ENCODE data around the gene PEF1. TPM values are rescaled to one million over a fixed set of nuclear protein-coding genes. Genes with fewer than 3 reads are reported as not detected.

The PEF1 gene
- total and polyA plus RNA-seq, 4 donors, result 75.1 to 103 (median 80.8) TPM

GRCh38 chr1:31688233-31688918 is 43.7 kb upstream of the PEF1 start:
- no peaks in the 10 kb centered on the region for H3K4me1 ChIP-seq (ENCODE audit: control insufficient read depth in 5 of 5, insufficient read depth in 5 of 5, low read length in 5 of 5)
- H3K4me3 ChIP-seq, result no peak overlapping the region
- 53 to 68% methylated on average over 8 of the region's 8 CpGs for WGBS, 2 donors
- peaks cover 0 to 32% (median 5%) of the 10 kb centered on the region in 4 donors for H3K36me3 ChIP-seq (ENCODE audit: control insufficient read depth in 4 of 4, insufficient read depth in 4 of 4, low read length in 4 of 4)
- ATAC-seq (ENCODE audit: insufficient read depth, low FRiP score), result no peak
- no peak overlapping the region for H3K27ac ChIP-seq (ENCODE audit: low read depth in 1 of 2, low read length in 1 of 2)
- H3K27me3 ChIP-seq (ENCODE audit: control insufficient read depth in 3 of 3, insufficient read depth in 3 of 3, low read length in 2 of 3), result no peaks in the 10 kb centered on the region
- H3K9ac ChIP-seq (ENCODE audit: insufficient read depth in 1 of 2, low read length in 2 of 2), result no peak overlapping the region
- TF ChIP-seq, protein P1, sequence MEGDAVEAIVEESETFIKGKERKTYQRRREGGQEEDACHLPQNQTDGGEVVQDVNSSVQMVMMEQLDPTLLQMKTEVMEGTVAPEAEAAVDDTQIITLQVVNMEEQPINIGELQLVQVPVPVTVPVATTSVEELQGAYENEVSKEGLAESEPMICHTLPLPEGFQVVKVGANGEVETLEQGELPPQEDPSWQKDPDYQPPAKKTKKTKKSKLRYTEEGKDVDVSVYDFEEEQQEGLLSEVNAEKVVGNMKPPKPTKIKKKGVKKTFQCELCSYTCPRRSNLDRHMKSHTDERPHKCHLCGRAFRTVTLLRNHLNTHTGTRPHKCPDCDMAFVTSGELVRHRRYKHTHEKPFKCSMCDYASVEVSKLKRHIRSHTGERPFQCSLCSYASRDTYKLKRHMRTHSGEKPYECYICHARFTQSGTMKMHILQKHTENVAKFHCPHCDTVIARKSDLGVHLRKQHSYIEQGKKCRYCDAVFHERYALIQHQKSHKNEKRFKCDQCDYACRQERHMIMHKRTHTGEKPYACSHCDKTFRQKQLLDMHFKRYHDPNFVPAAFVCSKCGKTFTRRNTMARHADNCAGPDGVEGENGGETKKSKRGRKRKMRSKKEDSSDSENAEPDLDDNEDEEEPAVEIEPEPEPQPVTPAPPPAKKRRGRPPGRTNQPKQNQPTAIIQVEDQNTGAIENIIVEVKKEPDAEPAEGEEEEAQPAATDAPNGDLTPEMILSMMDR (IDR thresholded peaks at IDR 0.05; ENCODE audit: control extremely low read depth, extremely low read depth), result no peak
- no peaks in the 10 kb centered on the region for H3K9me3 ChIP-seq (ENCODE audit: control insufficient read depth in 4 of 4, insufficient read depth in 3 of 4, low read length in 3 of 4)
- no peak for DNase-seq

- ATAC-seq (ENCODE audit: insufficient read depth, low FRiP score), result no peak
- TF ChIP-seq, protein P1 (IDR thresholded peaks at IDR 0.05; ENCODE audit: control extremely low read depth, extremely low read depth), result no peak
- Histone ChIP-seq H3K4me3 (no peak overlapping the region), H3K9me3 (ENCODE audit: control insufficient read depth in 4 of 4, insufficient read depth in 3 of 4, low read length in 3 of 4) (no peaks in the 10 kb centered on the region), H3K36me3 (ENCODE audit: control insufficient read depth in 4 of 4, insufficient read depth in 4 of 4, low read length in 4 of 4) (peaks cover 0 to 36% (median 4%) of the 10 kb centered on the region in 4 donors), H3K9ac (ENCODE audit: insufficient read depth in 1 of 2, low read length in 2 of 2) (no peak overlapping the region), H3K27me3 (ENCODE audit: control insufficient read depth in 3 of 3, insufficient read depth in 3 of 3, low read length in 2 of 3) (no peaks in the 10 kb centered on the region), H3K27ac (ENCODE audit: low read depth in 1 of 2, low read length in 1 of 2) (no peak overlapping the region), H3K4me1 (ENCODE audit: control insufficient read depth in 5 of 5, insufficient read depth in 5 of 5, low read length in 5 of 5) (no peaks in the 10 kb centered on the region)
- no peak for DNase-seq
- WGBS, 2 donors, result 75% methylated on average over 8 of the region's 8 CpGs
Measured at GRCh38 chr1:31687601-31688000, 42.9 kb upstream of the PEF1 start.

GRCh38 chr1:31685795-31686194 is 41.1 kb upstream of the PEF1 start:
- Histone ChIP-seq H3K27ac (ENCODE audit: low read depth in 1 of 2, low read length in 1 of 2) (no peak overlapping the region), H3K4me1 (ENCODE audit: control insufficient read depth in 5 of 5, insufficient read depth in 5 of 5, low read length in 5 of 5) (no peaks in the 10 kb centered on the region), H3K9ac (ENCODE audit: insufficient read depth in 1 of 2, low read length in 2 of 2) (no peak overlapping the region), H3K36me3 (ENCODE audit: control insufficient read depth in 4 of 4, insufficient read depth in 4 of 4, low read length in 4 of 4) (peaks cover 0 to 32% (median 5%) of the 10 kb centered on the region in 4 donors), H3K9me3 (ENCODE audit: control insufficient read depth in 4 of 4, insufficient read depth in 3 of 4, low read length in 3 of 4) (no peaks in the 10 kb centered on the region), H3K4me3 (no peak overlapping the region), H3K27me3 (ENCODE audit: control insufficient read depth in 3 of 3, insufficient read depth in 3 of 3, low read length in 2 of 3) (no peaks in the 10 kb centered on the region)
- WGBS, 2 donors, result 81 to 93% methylated on average over 8 of the region's 8 CpGs
- TF ChIP-seq, protein P1 (IDR thresholded peaks at IDR 0.05; ENCODE audit: control extremely low read depth, extremely low read depth), result no peak
- no peak for ATAC-seq (ENCODE audit: insufficient read depth, low FRiP score)
- no peak for DNase-seq

DNA sequence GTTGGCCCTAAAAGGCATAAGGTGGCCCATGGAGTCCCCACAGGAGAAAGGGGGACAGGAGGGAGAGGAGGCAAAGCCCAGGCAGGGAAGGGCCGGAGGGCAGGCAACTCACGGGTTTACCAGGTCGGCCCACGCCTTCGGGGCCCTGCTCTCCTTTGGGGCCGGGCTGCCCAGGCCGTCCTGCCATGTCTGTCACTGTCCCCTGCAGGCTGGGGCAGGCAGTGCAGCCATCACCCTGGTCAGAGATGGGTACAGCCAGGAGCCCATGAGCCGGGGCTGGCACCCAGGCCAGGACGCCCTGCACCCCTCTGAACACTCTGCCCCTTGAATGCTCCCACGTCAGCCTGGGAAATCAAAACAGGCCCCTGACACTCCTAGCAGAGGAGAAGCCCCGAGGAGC is 39.3 kb upstream of the PEF1 start:
- H3K4me1 ChIP-seq (ENCODE audit: control insufficient read depth in 5 of 5, insufficient read depth in 5 of 5, low read length in 5 of 5), result no peaks in the 10 kb centered on the region
- ATAC-seq (ENCODE audit: insufficient read depth, low FRiP score), result no peak

More for the DNA sequence above, 39.3 kb upstream of the PEF1 start:
- 66 to 69% methylated on average over 10 to 11 of the region's 11 CpGs for WGBS, 2 donors
- Histone ChIP-seq H3K36me3 (ENCODE audit: control insufficient read depth in 4 of 4, insufficient read depth in 4 of 4, low read length in 4 of 4) (peaks cover 0 to 28% (median 3%) of the 10 kb centered on the region in 4 donors), H3K27ac (ENCODE audit: low read depth in 1 of 2, low read length in 1 of 2) (no peak overlapping the region), H3K27me3 (ENCODE audit: control insufficient read depth in 3 of 3, insufficient read depth in 3 of 3, low read length in 2 of 3) (no peaks in the 10 kb centered on the region), H3K4me3 (no peak overlapping the region), H3K9me3 (ENCODE audit: control insufficient read depth in 4 of 4, insufficient read depth in 3 of 4, low read length in 3 of 4) (no peaks in the 10 kb centered on the region), H3K9ac (ENCODE audit: insufficient read depth in 1 of 2, low read length in 2 of 2) (no peak overlapping the region)
- DNase-seq, result no peak
- TF ChIP-seq, protein P1 (IDR thresholded peaks at IDR 0.05; ENCODE audit: control extremely low read depth, extremely low read depth), result no peak
